K562 (cell line): ENCODE results near the gene ACE. TPM values are rescaled to one million over a fixed set of nuclear protein-coding genes. Genes with fewer than 3 reads are reported as not detected.

ENCODE experiments used
- ATAC-seq: fragments of 200-7000 bp; cut with Tn5 transposase; 3 replicates; pipeline ENCODE4 v1.9.1; 2020; ENCODE audit warnings: moderate library complexity
- BruUV-seq: library from RNA; stranded (reverse); fragments of 400-500 nt; replicated peaks from 2 replicates; lab custom pipeline; 2021; lab: Mats Ljungman, UMichigan
- CTCF ChIA-PET: fragments of 300-600 bp; formaldehyde crosslinking; extraction: SDS; loops from one replicate; lab custom pipeline; 2021; ENCODE audit warnings: low intra/inter-chr PET ratio; lab: Yijun Ruan, JAX
- POLR2A ChIA-PET: fragments of 300-600, 350-650 bp; sonication (Branson Sonifier 250); formaldehyde crosslinking; extraction: SDS; loops from one replicate; lab custom pipeline; 2021; ENCODE audit warnings: antibody characterized with exemption, inconsistent platforms; lab: Yijun Ruan, JAX
- DNase-seq, 4 experiments: peaks; one replicate each; pipeline versions ENCODE4 v3.0.0 to v3.0.0-alpha.2; 2011 to 2018; ENCODE audit warnings: low spot score in 3 of 4, mixed read lengths in 3 of 4; ENCODE audit errors: extremely low read depth in 1 of 4
- FAIRE-seq: peaks from 2 replicates; lab custom pipeline; 2011; peaks lifted over from hg19 to GRCh38; lab: Jason Lieb, UNC
- H2AFZ ChIP-seq: 2 replicates; pipeline ENCODE4 v1.6.0; 2011; ENCODE audit warnings: low read depth, low read length, control low read depth, inconsistent platforms
- H3K27ac ChIP-seq: fragments of 200-600 bp; 3 replicates; pipeline ENCODE4 v1.8.0; 2011; ENCODE audit warnings: low read depth, mild to moderate bottlenecking, control low read depth, inconsistent platforms, low read length, moderate library complexity, mixed read lengths; ENCODE audit errors: extremely low read depth
- H3K27me3 ChIP-seq, 2 experiments: fragments of 300-600 bp in 1 of 2; 2 replicates in 1 of 2; 3 replicates in 1 of 2; pipeline versions ENCODE4 v1.6.0 to v1.8.0; 2011; ENCODE audit warnings: inconsistent platforms in 2 of 2, low read length in 2 of 2, mild to moderate bottlenecking in 1 of 2, mixed read lengths in 1 of 2, moderate library complexity in 1 of 2; ENCODE audit not compliant: control insufficient read depth in 2 of 2, insufficient read depth in 2 of 2
- H3K36me3 ChIP-seq: fragments of 300-600 bp; 3 replicates; pipeline ENCODE4 v1.8.0; 2011; ENCODE audit warnings: mild to moderate bottlenecking, low read length, inconsistent platforms; ENCODE audit not compliant: control insufficient read depth, insufficient read depth
- H3K4me1 ChIP-seq, 2 experiments: fragments of 200-600 bp in 1 of 2; replicated peaks in 1 of 2; 2 replicates in 1 of 2; 3 replicates in 1 of 2; pipeline versions ENCODE4 v1.5.1 to v1.8.0; 2011; ENCODE audit warnings: inconsistent platforms in 2 of 2, low read length in 2 of 2, mild to moderate bottlenecking in 1 of 2, mixed read lengths in 1 of 2, moderate library complexity in 1 of 2; ENCODE audit not compliant: control insufficient read depth in 2 of 2, insufficient read depth in 2 of 2
- H3K4me2 ChIP-seq: 2 replicates; pipeline ENCODE4 v1.6.1; 2011; ENCODE audit warnings: low read length, control low read depth, inconsistent platforms, mixed read lengths; ENCODE audit not compliant: insufficient read depth
- H3K4me3 ChIP-seq: fragments of 200-600 bp; sonication (generic), shearing (Covaris generic); 2 replicates; pipeline ENCODE4 v1.5.1; 2016; ENCODE audit warnings: control low read depth, inconsistent platforms
- H3K79me2 ChIP-seq: fragments of 200-600 bp; 3 replicates; pipeline ENCODE4 v1.8.0; 2011; ENCODE audit warnings: low read length, inconsistent platforms; ENCODE audit not compliant: control insufficient read depth, insufficient read depth
- H3K9ac ChIP-seq, 2 experiments: 2 replicates each; pipeline versions ENCODE4 v1.6.0 to v1.6.1; 2011; ENCODE audit warnings: low read depth in 2 of 2, low read length in 2 of 2, control low read depth in 1 of 2, inconsistent platforms in 1 of 2, mild to moderate bottlenecking in 1 of 2, mixed read lengths in 1 of 2; ENCODE audit not compliant: insufficient read depth in 1 of 2
- H3K9me1 ChIP-seq: one replicate; pipeline ENCODE4 v1.6.0; 2011; ENCODE audit warnings: inconsistent platforms, mild to moderate bottlenecking, low read length, moderate library complexity; ENCODE audit not compliant: control insufficient read depth, insufficient read depth
- H3K9me3 ChIP-seq: replicated peaks from 2 replicates; pipeline ENCODE4 v1.5.1; 2011; ENCODE audit warnings: low read depth, low read length, inconsistent platforms; ENCODE audit not compliant: control insufficient read depth, insufficient read depth
- H4K20me1 ChIP-seq: replicated peaks from 2 replicates; pipeline ENCODE4 v1.6.1; 2011; ENCODE audit warnings: low read length, inconsistent platforms, mixed read lengths; ENCODE audit not compliant: control insufficient read depth, insufficient read depth
- DIDO1 ChIP-seq: fragments of 450-650 bp; IDR thresholded peaks from 2 replicates; pipeline ENCODE4 v1.6.1; 2016; ENCODE audit warnings: low read depth, missing biosample characterization, missing genetic modification characterization
- EGR1 ChIP-seq: fragments of 450-650 bp; conservative IDR thresholded peaks from 2 replicates; pipeline ENCODE4 v1.6.1; 2017; ENCODE audit warnings: mild to moderate bottlenecking
- EHMT2 ChIP-seq: fragments of 450-650 bp; IDR thresholded peaks from 2 replicates; pipeline ENCODE4 v1.6.1; 2018; ENCODE audit warnings: antibody characterized with exemption
- RFX1 ChIP-seq: fragments of 450-650 bp; IDR thresholded peaks from 2 replicates; pipeline ENCODE4 v1.6.1; 2016; ENCODE audit warnings: mild to moderate bottlenecking, moderate library complexity
- WGBS: fragments of 100-300 bp; shearing (Covaris generic); methylation state at CpG from one replicate; pipeline ENCODE4 v1.1.6; 2016; ENCODE audit warnings: low coverage, mixed read lengths; ENCODE audit not compliant: insufficient coverage; ENCODE audit errors: missing lambda C conversion rate; 5-methylcytosine and 5-hydroxymethylcytosine counted together
- in situ Hi-C: fragments of 300-500 bp; cut with MboI; formaldehyde crosslinking; loops from 4 replicates; pipeline ENCODE4 v1.15.0; 2018; ENCODE audit warnings: inconsistent platforms, mixed read lengths
- intact Hi-C: fragments of 100-400 bp; cut with micrococcal nuclease; formaldehyde crosslinking; loops from 2 replicates; pipeline ENCODE4 v1.14.2; 2022
- polyA plus RNA-seq, 8 experiments: library from polyadenylated mRNA; depleted of rRNA in 4 of 8; stranded (reverse) in 5 of 8; unstranded in 3 of 8; fragments of >200 nt; fragmentation: Nextera tagmentation in 2 of 8; fragmentation: Illumina TruSeq in 1 of 8; extraction: Ambion mirVana in 2 of 8; extraction: Trizol in 1 of 8; gene quantifications; 2 replicates each; pipeline versions ENCODE4 v1.2.1 to v1.2.3, GENCODE V29; 2011 to 2014; ENCODE audit warnings: inconsistent platforms in 1 of 8, missing spikeins in 1 of 8
- total RNA-seq, 7 experiments: library from RNA; depleted of rRNA in 6 of 7; stranded (reverse); fragments of >200 nt in 6 of 7; fragmentation: Illumina TruSeq in 2 of 7; extraction: Trizol in 2 of 7; gene quantifications; 2 replicates each; pipeline versions ENCODE4 v1.2.1 to v1.2.3, GENCODE V29; 2011 to 2021; ENCODE audit warnings: low replicate concordance in 1 of 7
- TF ChIP-seq, protein P1 (sequence below), 2 experiments: fragments of 450-650 bp; IDR thresholded peaks; 2 replicates each; pipeline ENCODE4 v1.6.1; 2016

The ACE gene
- total and polyA plus RNA-seq, 9 of the 15 experiments (the other 6 are each of a cell fraction or from before 2014, with no cell fraction given) = 0.07 to 2.5 (median 0.47) TPM; not detected in 1

DNA sequence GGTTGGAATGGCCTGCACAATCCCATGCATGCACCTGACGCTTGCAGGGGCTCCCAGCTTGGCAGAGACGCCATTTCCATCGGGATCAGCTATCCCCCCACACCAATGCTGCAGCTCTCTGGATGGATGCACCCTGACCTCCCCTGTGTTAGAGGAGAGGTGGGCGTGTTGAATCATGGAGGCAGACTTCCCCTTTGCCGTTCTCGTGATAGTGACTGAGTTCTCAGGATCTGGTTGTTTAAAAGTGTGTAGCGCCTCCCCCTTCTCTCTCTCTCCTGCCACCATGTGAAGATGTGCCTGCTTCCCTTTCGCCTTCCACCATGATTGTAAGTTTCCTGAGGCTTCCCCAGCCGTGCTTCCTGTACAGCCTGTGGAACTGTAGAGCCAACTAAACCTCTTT, 28.5 kb downstream of the ACE start:
- no TSS peak for BruUV-seq
- CTCF ChIA-PET = no interaction called here
- Histone ChIP-seq H3K27ac (no peak overlapping the region), H3K27me3 (peaks cover 41 to 63% of the 10 kb centered on the region in 2 experiments), H3K36me3 (no peaks in the 10 kb centered on the region), H3K4me2 (no peak overlapping the region), H3K79me2 (no peaks in the 10 kb centered on the region), H2AFZ (no peak overlapping the region), H3K4me3 (no peak overlapping the region), H3K9ac (no peak overlapping the region), H4K20me1 (peaks cover 6% of the 10 kb centered on the region), H3K9me1 (no peaks in the 10 kb centered on the region), H3K4me1 (no peaks in the 10 kb centered on the region; a peak in 1 of 5 replicates), H3K9me3 (0 out of 2 replicates have a peak, but pooled peaks cover 2% of the 10 kb centered on the region)
- POLR2A ChIA-PET = interaction anchor here (0.6 kb wide), 1 partner anchor 9 kb away, joined by 3 read pairs; no protein-coding TSS in a partner anchor
- WGBS = 1% methylated on average over 9 of the region's 9 CpGs
- no peak for TF ChIP-seq EGR1
- TF ChIP-seq RFX1 = no peak
- no peak for TF ChIP-seq DIDO1 (tag)
- TF ChIP-seq, protein P1, sequence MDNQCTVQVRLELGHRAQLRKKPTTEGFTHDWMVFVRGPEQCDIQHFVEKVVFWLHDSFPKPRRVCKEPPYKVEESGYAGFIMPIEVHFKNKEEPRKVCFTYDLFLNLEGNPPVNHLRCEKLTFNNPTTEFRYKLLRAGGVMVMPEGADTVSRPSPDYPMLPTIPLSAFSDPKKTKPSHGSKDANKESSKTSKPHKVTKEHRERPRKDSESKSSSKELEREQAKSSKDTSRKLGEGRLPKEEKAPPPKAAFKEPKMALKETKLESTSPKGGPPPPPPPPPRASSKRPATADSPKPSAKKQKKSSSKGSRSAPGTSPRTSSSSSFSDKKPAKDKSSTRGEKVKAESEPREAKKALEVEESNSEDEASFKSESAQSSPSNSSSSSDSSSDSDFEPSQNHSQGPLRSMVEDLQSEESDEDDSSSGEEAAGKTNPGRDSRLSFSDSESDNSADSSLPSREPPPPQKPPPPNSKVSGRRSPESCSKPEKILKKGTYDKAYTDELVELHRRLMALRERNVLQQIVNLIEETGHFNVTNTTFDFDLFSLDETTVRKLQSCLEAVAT (IDR thresholded peaks at IDR 0.05) = no peak
- TF ChIP-seq EHMT2 = no peak
- no peak for FAIRE-seq
- no peak for ATAC-seq
- in situ Hi-C loops = no loop called here
- intact Hi-C loops = no loop called here
- no peak for DNase-seq
